IPS-18a (cell line): Measurements from ENCODE around the gene OTOGL.

Experiments
- H3K27ac ChIP-seq: one replicate; pipeline ENCODE4 v1.5.1; 2013; ENCODE audit warnings: low read length
- H3K27me3 ChIP-seq: one replicate; pipeline ENCODE4 v1.6.1; 2013; ENCODE audit warnings: mild to moderate bottlenecking, low read length; ENCODE audit not compliant: control insufficient read depth, insufficient read depth
- H3K36me3 ChIP-seq: one replicate; pipeline ENCODE4 v1.6.1; 2013; ENCODE audit warnings: low read depth, low read length; ENCODE audit not compliant: control insufficient read depth
- H3K4me1 ChIP-seq: one replicate; pipeline ENCODE4 v1.6.1; 2013; ENCODE audit warnings: low read depth, low read length; ENCODE audit not compliant: control insufficient read depth
- H3K4me3 ChIP-seq: one replicate; pipeline ENCODE4 v1.5.1; 2013; ENCODE audit warnings: low read length
- H3K9ac ChIP-seq: one replicate; pipeline ENCODE4 v1.6.1; 2013; ENCODE audit warnings: mild to moderate bottlenecking, low read length, moderate library complexity
- H3K9me3 ChIP-seq: one replicate; pipeline ENCODE4 v1.6.1; 2013; ENCODE audit warnings: low read depth, low read length; ENCODE audit not compliant: control insufficient read depth

OTOGL gene

GRCh38 chr12:80166751-80167150 lies 67.4 kb downstream of the OTOGL start:
- no peaks in the 10 kb centered on the region for H3K4me1 ChIP-seq
- no peak overlapping the region for H3K4me3 ChIP-seq
- no peak overlapping the region for H3K27ac ChIP-seq
- H3K9ac ChIP-seq = no peak overlapping the region
- no peaks in the 10 kb centered on the region for H3K9me3 ChIP-seq
- H3K27me3 ChIP-seq = no peaks in the 10 kb centered on the region
- H3K36me3 ChIP-seq = no peaks in the 10 kb centered on the region

GRCh38 chr12:80168936-80169335 lies 69.6 kb downstream of the OTOGL start:
- Histone ChIP-seq H3K9ac (no peak overlapping the region), H3K27me3 (no peaks in the 10 kb centered on the region), H3K27ac (no peak overlapping the region), H3K9me3 (no peaks in the 10 kb centered on the region), H3K4me1 (peaks cover 5% of the 10 kb centered on the region), H3K36me3 (no peaks in the 10 kb centered on the region), H3K4me3 (no peak overlapping the region)

GRCh38 chr12:80170915-80171314 lies 71.6 kb downstream of the OTOGL start:
- Histone ChIP-seq H3K27ac (no peak overlapping the region), H3K4me3 (no peak overlapping the region), H3K4me1 (peaks cover 8% of the 10 kb centered on the region), H3K27me3 (no peaks in the 10 kb centered on the region), H3K9ac (no peak overlapping the region), H3K9me3 (no peaks in the 10 kb centered on the region), H3K36me3 (no peaks in the 10 kb centered on the region)

- no peak overlapping the region for H3K27ac ChIP-seq
- H3K4me1 ChIP-seq = peaks cover 8% of the 10 kb centered on the region
- no peaks in the 10 kb centered on the region for H3K27me3 ChIP-seq
- H3K36me3 ChIP-seq = no peaks in the 10 kb centered on the region
- H3K9ac ChIP-seq = no peak overlapping the region
- no peaks in the 10 kb centered on the region for H3K9me3 ChIP-seq
- H3K4me3 ChIP-seq = no peak overlapping the region
Measured at GRCh38 chr12:80173083-80173864, 73.9 kb downstream of the OTOGL start.

GRCh38 chr12:80175307-80175930 lies 76.1 kb downstream of the OTOGL start:
- Histone ChIP-seq H3K4me3 (no peak overlapping the region), H3K9ac (no peak overlapping the region), H3K36me3 (no peaks in the 10 kb centered on the region), H3K27me3 (no peaks in the 10 kb centered on the region), H3K4me1 (peaks cover 8% of the 10 kb centered on the region), H3K27ac (no peak overlapping the region), H3K9me3 (no peaks in the 10 kb centered on the region)

- no peak overlapping the region for H3K4me3 ChIP-seq
- no peaks in the 10 kb centered on the region for H3K36me3 ChIP-seq
- no peaks in the 10 kb centered on the region for H3K9me3 ChIP-seq
- H3K4me1 ChIP-seq = peaks cover 8% of the 10 kb centered on the region
- no peak overlapping the region for H3K9ac ChIP-seq
- H3K27me3 ChIP-seq = no peaks in the 10 kb centered on the region
- H3K27ac ChIP-seq = no peak overlapping the region
Measured at GRCh38 chr12:80176706-80177105, 77.4 kb downstream of the OTOGL start.

- peaks cover 3% of the 10 kb centered on the region for H3K4me1 ChIP-seq
- H3K9me3 ChIP-seq = no peaks in the 10 kb centered on the region
- no peak overlapping the region for H3K4me3 ChIP-seq
- no peaks in the 10 kb centered on the region for H3K36me3 ChIP-seq
- no peak overlapping the region for H3K9ac ChIP-seq
- no peaks in the 10 kb centered on the region for H3K27me3 ChIP-seq
- no peak overlapping the region for H3K27ac ChIP-seq
Measured at GRCh38 chr12:80178846-80179245, 79.5 kb downstream of the OTOGL start.

GRCh38 chr12:80183939-80184338 lies 84.6 kb downstream of the OTOGL start:
- no peaks in the 10 kb centered on the region for H3K36me3 ChIP-seq
- no peaks in the 10 kb centered on the region for H3K9me3 ChIP-seq
- H3K4me1 ChIP-seq = peaks cover 5% of the 10 kb centered on the region
- H3K4me3 ChIP-seq = no peak overlapping the region
- no peaks in the 10 kb centered on the region for H3K27me3 ChIP-seq
- no peak overlapping the region for H3K27ac ChIP-seq
- H3K9ac ChIP-seq = no peak overlapping the region

- H3K9ac ChIP-seq = no peak overlapping the region
- peaks cover 5% of the 10 kb centered on the region for H3K4me1 ChIP-seq
- H3K27me3 ChIP-seq = no peaks in the 10 kb centered on the region
- H3K4me3 ChIP-seq = no peak overlapping the region
- no peaks in the 10 kb centered on the region for H3K36me3 ChIP-seq
- H3K9me3 ChIP-seq = no peaks in the 10 kb centered on the region
- H3K27ac ChIP-seq = no peak overlapping the region
Measured at GRCh38 chr12:80184926-80185325, 85.6 kb downstream of the OTOGL start.

- no peak overlapping the region for H3K9ac ChIP-seq
- H3K36me3 ChIP-seq = no peaks in the 10 kb centered on the region
- H3K9me3 ChIP-seq = no peaks in the 10 kb centered on the region
- no peak overlapping the region for H3K27ac ChIP-seq
- no peaks in the 10 kb centered on the region for H3K27me3 ChIP-seq
- H3K4me3 ChIP-seq = no peak overlapping the region
- peaks cover 5% of the 10 kb centered on the region for H3K4me1 ChIP-seq
Measured at GRCh38 chr12:80186727-80187217, 87.4 kb downstream of the OTOGL start.

GRCh38 chr12:80187660-80188090 lies 88.3 kb downstream of the OTOGL start:
- Histone ChIP-seq H3K27ac (no peak overlapping the region), H3K9me3 (no peaks in the 10 kb centered on the region)

GRCh38 chr12:80188576-80188975 lies 89.2 kb downstream of the OTOGL start:
- Histone ChIP-seq H3K36me3 (no peaks in the 10 kb centered on the region), H3K4me3 (no peak overlapping the region), H3K4me1 (peaks cover 12% of the 10 kb centered on the region), H3K9ac (no peak overlapping the region), H3K27me3 (no peaks in the 10 kb centered on the region), H3K27ac (no peak overlapping the region), H3K9me3 (no peaks in the 10 kb centered on the region)

More at GRCh38 chr12:80187660-80188090, 88.3 kb downstream of the OTOGL start:
- Histone ChIP-seq H3K36me3 (no peaks in the 10 kb centered on the region), H3K27me3 (no peaks in the 10 kb centered on the region), H3K4me1 (peaks cover 12% of the 10 kb centered on the region), H3K9ac (no peak overlapping the region), H3K4me3 (no peak overlapping the region)
